ENCODE measurements around the gene OSMR. TPM values are rescaled to one million over a fixed set of nuclear protein-coding genes. Genes with fewer than 3 reads are reported as not detected.

Gene OSMR
- total RNA-seq, 4 donors from 2014 or later = 6.3 to 16.5 (median 11.7) TPM

DNA sequence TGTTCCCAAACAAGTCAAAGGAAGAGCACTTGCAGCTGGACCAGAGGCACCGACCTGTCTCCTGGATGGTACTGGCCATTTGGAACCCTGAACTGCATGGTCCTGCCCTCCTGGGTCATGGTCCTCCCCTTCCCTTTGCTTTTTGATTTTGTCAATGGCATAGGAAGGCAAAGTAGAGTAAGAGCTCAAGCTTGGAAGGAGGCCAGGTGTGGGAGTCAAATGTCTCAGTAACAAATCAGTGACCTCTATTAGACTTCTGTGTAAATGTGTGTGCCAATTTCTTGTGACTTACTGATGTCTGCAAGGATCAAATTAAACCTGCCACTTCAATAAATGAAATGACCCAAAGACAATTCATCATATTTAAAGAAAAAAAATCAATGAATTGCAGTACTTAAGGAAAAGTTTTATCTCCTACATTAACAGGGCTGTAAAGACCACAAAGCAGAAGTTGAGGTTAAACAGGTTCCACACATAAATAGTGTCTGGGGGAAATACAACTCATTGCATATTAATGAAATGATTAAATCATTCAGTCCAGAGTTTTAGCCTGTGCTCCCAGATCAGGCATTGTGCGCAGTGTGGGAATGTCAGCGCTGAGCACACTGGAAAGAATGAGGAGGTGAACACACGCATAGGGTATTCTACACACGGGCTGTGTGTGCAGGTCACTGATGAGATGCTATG is 32.7 kb downstream of the OSMR start:
- in situ Hi-C loops (cut with MboI; ENCODE audit: low pct_ligation_motif_present in 1 of 4, low pct_unique_long_range_greater_than_20kb in 1 of 4, low sequenced_read_pairs in 3 of 4) = no loop called here
- no peak for DNase-seq
- no peaks in the 10 kb centered on the region for H3K27me3 ChIP-seq
- WGBS, 2 donors (ENCODE audit: low coverage in 1 of 2) = 86% methylated on average over 5 of the region's 5 CpGs; no CpG with 5 or more reads in 1 of the 2 donors
- no peaks in the 10 kb centered on the region for H3K9me3 ChIP-seq
- no peak overlapping the region for H3K4me3 ChIP-seq
- H3K4me1 ChIP-seq = no peaks in the 10 kb centered on the region
- no peak for TF ChIP-seq EP300 (IDR thresholded peaks at IDR 0.05; ENCODE audit: low read depth)
- TF ChIP-seq, protein P1, sequence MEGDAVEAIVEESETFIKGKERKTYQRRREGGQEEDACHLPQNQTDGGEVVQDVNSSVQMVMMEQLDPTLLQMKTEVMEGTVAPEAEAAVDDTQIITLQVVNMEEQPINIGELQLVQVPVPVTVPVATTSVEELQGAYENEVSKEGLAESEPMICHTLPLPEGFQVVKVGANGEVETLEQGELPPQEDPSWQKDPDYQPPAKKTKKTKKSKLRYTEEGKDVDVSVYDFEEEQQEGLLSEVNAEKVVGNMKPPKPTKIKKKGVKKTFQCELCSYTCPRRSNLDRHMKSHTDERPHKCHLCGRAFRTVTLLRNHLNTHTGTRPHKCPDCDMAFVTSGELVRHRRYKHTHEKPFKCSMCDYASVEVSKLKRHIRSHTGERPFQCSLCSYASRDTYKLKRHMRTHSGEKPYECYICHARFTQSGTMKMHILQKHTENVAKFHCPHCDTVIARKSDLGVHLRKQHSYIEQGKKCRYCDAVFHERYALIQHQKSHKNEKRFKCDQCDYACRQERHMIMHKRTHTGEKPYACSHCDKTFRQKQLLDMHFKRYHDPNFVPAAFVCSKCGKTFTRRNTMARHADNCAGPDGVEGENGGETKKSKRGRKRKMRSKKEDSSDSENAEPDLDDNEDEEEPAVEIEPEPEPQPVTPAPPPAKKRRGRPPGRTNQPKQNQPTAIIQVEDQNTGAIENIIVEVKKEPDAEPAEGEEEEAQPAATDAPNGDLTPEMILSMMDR (IDR thresholded peaks at IDR 0.05) = no peak
- TF ChIP-seq POLR2AphosphoS5 (IDR thresholded peaks at IDR 0.05) = no peak
- no peak for TF ChIP-seq POLR2A (IDR thresholded peaks at IDR 0.05)
- H3K36me3 ChIP-seq = peaks cover 0 to 3% (median 0%) of the 10 kb centered on the region in 4 donors
- H3K27ac ChIP-seq = no peak overlapping the region
- intact Hi-C loops (cut with DNase I; ENCODE audit: low total_unique reads) = no loop called here

DNA sequence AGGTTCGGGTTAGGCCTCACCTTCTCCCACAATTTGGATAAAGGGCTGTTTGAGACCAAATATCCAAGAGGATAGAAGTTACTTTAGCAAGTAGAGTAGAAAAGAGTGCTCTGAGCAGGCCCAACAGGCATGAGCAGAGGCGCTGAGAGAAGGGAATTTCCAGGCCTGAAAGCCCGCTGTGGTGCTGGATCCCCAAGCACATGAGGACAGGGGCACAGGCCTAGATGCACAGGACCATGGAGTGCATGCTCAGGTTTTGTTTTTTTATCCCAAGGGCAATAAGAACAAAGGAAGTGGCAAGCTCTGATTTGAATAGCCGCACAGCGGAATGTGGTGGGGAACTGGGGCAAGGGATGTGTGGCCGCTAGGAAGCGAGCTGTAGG is 33.3 kb downstream of the OSMR start:
- intact Hi-C loops (cut with DNase I; ENCODE audit: low total_unique reads) = no loop called here

DNA sequence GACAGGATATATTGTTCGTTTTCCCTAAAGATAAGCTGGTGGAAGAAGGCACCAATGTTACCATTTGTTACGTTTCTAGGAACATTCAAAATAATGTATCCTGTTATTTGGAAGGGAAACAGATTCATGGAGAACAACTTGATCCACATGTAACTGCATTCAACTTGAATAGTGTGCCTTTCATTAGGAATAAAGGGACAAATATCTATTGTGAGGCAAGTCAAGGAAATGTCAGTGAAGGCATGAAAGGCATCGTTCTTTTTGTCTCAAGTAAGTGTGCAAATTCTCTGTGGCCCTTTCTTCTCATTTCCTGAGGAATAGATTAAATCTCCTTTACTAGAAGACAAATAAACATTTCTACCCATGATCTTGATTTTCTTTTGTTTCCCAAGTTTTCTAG is 38.0 kb downstream of the OSMR start:
- in situ Hi-C loops (cut with MboI; ENCODE audit: low pct_ligation_motif_present in 1 of 4, low pct_unique_long_range_greater_than_20kb in 1 of 4, low sequenced_read_pairs in 3 of 4) = no loop called here
- 53 to 58% methylated on average over 3 of the region's 3 CpGs for WGBS, 2 donors (ENCODE audit: low coverage in 1 of 2)
- no peaks in the 10 kb centered on the region for H3K9me3 ChIP-seq
- TF ChIP-seq POLR2A (IDR thresholded peaks at IDR 0.05) = no peak
- DNase-seq = no peak
- intact Hi-C loops (cut with DNase I; ENCODE audit: low total_unique reads) = no loop called here
- no peaks in the 10 kb centered on the region for H3K36me3 ChIP-seq
- H3K4me3 ChIP-seq = no peak overlapping the region
- no peak overlapping the region for H3K27ac ChIP-seq
- no peaks in the 10 kb centered on the region for H3K27me3 ChIP-seq
- H3K4me1 ChIP-seq = no peaks in the 10 kb centered on the region

More for the DNA sequence above, 33.3 kb downstream of the OSMR start:
- Histone ChIP-seq H3K4me1 (no peaks in the 10 kb centered on the region), H3K4me3 (no peak overlapping the region), H3K27ac (no peak overlapping the region), H3K27me3 (no peaks in the 10 kb centered on the region), H3K36me3 (peaks cover 0 to 3% (median 0%) of the 10 kb centered on the region in 4 donors), H3K9me3 (no peaks in the 10 kb centered on the region)
- TF ChIP-seq POLR2A (IDR thresholded peaks at IDR 0.05) = no peak
- TF ChIP-seq, protein P1 (IDR thresholded peaks at IDR 0.05) = no peak
- no peak for TF ChIP-seq EP300 (IDR thresholded peaks at IDR 0.05; ENCODE audit: low read depth)
- TF ChIP-seq POLR2AphosphoS5 (IDR thresholded peaks at IDR 0.05) = no peak
- in situ Hi-C loops (cut with MboI; ENCODE audit: low pct_ligation_motif_present in 1 of 4, low pct_unique_long_range_greater_than_20kb in 1 of 4, low sequenced_read_pairs in 3 of 4) = no loop called here
- 71 to 95% methylated on average over 4 to 7 of the region's 7 CpGs for WGBS, 2 donors (ENCODE audit: low coverage in 1 of 2)
- DNase-seq = no peak

DNA sequence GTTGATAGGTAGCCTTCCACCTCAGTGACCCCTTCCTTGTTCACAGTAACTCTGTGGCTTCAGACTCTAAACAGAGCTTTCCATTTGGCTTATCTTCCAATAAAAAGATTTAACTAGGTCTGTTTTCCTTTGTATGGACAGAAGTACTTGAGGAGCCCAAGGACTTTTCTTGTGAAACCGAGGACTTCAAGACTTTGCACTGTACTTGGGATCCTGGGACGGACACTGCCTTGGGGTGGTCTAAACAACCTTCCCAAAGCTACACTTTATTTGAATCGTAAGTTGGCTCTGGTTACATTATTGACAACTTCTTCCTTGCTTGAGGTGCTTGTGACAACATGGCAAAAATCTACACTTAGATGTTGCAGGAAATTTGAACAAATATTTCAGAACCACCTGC is 39.4 kb downstream of the OSMR start:
- H3K4me1 ChIP-seq = no peaks in the 10 kb centered on the region
- no peak overlapping the region for H3K4me3 ChIP-seq
- no peak for DNase-seq
- H3K27ac ChIP-seq = no peak overlapping the region
- in situ Hi-C loops (cut with MboI; ENCODE audit: low pct_ligation_motif_present in 1 of 4, low pct_unique_long_range_greater_than_20kb in 1 of 4, low sequenced_read_pairs in 3 of 4) = no loop called here
- no peaks in the 10 kb centered on the region for H3K9me3 ChIP-seq
- H3K36me3 ChIP-seq = no peaks in the 10 kb centered on the region
- TF ChIP-seq POLR2AphosphoS5 (IDR thresholded peaks at IDR 0.05) = no peak
- TF ChIP-seq EP300 (IDR thresholded peaks at IDR 0.05; ENCODE audit: low read depth) = no peak
- TF ChIP-seq POLR2A (IDR thresholded peaks at IDR 0.05) = no peak
- TF ChIP-seq, protein P1 (IDR thresholded peaks at IDR 0.05) = no peak
- intact Hi-C loops (cut with DNase I; ENCODE audit: low total_unique reads) = no loop called here
- 67 to 77% methylated on average over 1 to 3 of the region's 3 CpGs for WGBS, 2 donors (ENCODE audit: low coverage in 1 of 2)
- no peaks in the 10 kb centered on the region for H3K27me3 ChIP-seq

DNA sequence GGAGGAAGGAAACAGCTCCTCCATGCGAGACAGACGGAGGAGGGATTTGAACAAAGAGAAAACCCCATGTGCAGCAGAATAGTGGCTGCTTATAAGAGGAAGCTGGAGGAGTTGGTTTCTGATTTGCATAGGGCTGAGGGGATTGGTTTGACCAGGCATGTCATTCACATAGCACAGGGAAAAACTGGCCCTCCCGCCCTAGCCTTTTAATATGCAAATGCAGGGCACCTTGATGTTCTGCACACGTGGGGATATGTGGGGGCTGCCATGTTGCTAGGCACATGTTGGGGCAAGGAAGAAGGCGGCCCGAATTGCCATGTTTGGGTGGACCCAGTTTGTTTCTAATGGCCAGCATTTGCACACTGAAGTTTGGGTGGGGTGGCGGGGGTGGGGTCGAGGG is 42.2 kb downstream of the OSMR start:
- Histone ChIP-seq H3K4me3 (no peak overlapping the region), H3K4me1 (no peaks in the 10 kb centered on the region), H3K9me3 (no peaks in the 10 kb centered on the region), H3K36me3 (no peaks in the 10 kb centered on the region), H3K27me3 (no peaks in the 10 kb centered on the region), H3K27ac (no peak overlapping the region)
- WGBS, 2 donors (ENCODE audit: low coverage in 1 of 2) = 45 to 59% methylated on average over 6 to 8 of the region's 8 CpGs
- DNase-seq = no peak
- in situ Hi-C loops (cut with MboI; ENCODE audit: low pct_ligation_motif_present in 1 of 4, low pct_unique_long_range_greater_than_20kb in 1 of 4, low sequenced_read_pairs in 3 of 4) (no loop called here), intact Hi-C loops (cut with DNase I; ENCODE audit: low total_unique reads) (no loop called here)
- TF ChIP-seq EP300 (IDR thresholded peaks at IDR 0.05; ENCODE audit: low read depth) = no peak
- TF ChIP-seq POLR2AphosphoS5 (IDR thresholded peaks at IDR 0.05) = no peak
- TF ChIP-seq POLR2A (IDR thresholded peaks at IDR 0.05) = no peak
- TF ChIP-seq, protein P1 (IDR thresholded peaks at IDR 0.05) = no peak

All from transverse colon (tissue), 4 donors.